GM12878 (cell line): ENCODE measurements around the gene MIR17HG. TPM values are rescaled to one million over a fixed set of nuclear protein-coding genes. Genes with fewer than 3 reads are reported as not detected.

Source experiments
- ATAC-seq: fragments of 200-7000 bp; cut with Tn5 transposase; 3 replicates; pipeline ENCODE4 v1.9.1; 2020; ENCODE audit warnings: mild to moderate bottlenecking, moderate library complexity
- BruUV-seq: library from RNA; stranded (reverse); fragments of 400-500 nt; replicated peaks from 2 replicates; lab custom pipeline; 2021; lab: Mats Ljungman, UMichigan
- CTCF ChIA-PET: fragments of 300-600 bp; sonication (Branson Sonifier 250); formaldehyde crosslinking; extraction: SDS; loops from one replicate; lab custom pipeline; 2021; ENCODE audit warnings: inconsistent platforms; lab: Yijun Ruan, JAX
- POLR2A ChIA-PET: fragments of 350-600 bp; formaldehyde crosslinking; extraction: SDS; loops from one replicate; lab custom pipeline; 2021; ENCODE audit warnings: inconsistent platforms; lab: Charles Lee
- RAD21 ChIA-PET: fragments of 300-600 bp; sonication (Branson Sonifier 250); formaldehyde crosslinking; loops from one replicate; lab custom pipeline; 2023; ENCODE audit warnings: antibody characterized with exemption; ENCODE audit not compliant: unreplicated experiment; lab: Charles Lee
- SMC1A ChIA-PET: fragments of 300-600 bp; sonication (Branson Sonifier 250); formaldehyde crosslinking; loops from one replicate; lab custom pipeline; 2023; ENCODE audit not compliant: unreplicated experiment, uncharacterized antibody; lab: Charles Lee
- DNase-seq: peaks from one replicate; pipeline ENCODE4 v3.0.0-alpha.2; 2011; ENCODE audit warnings: low read depth, low spot score
- FAIRE-seq: peaks from 3 replicates; lab custom pipeline; 2011; peaks lifted over from hg19 to GRCh38; lab: Jason Lieb, UNC
- H2AFZ ChIP-seq: 2 replicates; pipeline ENCODE4 v1.6.0; 2011; ENCODE audit warnings: low read depth, low read length, control low read depth; ENCODE audit not compliant: control insufficient read depth
- H3K27ac ChIP-seq: 2 replicates; pipeline ENCODE4 v1.5.1; 2011; ENCODE audit warnings: control low read depth; ENCODE audit not compliant: control insufficient read depth, insufficient read depth
- H3K27me3 ChIP-seq, 2 experiments: replicated peaks in 1 of 2; 2 replicates each; pipeline versions ENCODE4 v1.6.0 to v1.6.1; 2011; ENCODE audit warnings: low read length in 1 of 2; ENCODE audit not compliant: control insufficient read depth in 2 of 2, insufficient read depth in 2 of 2
- H3K36me3 ChIP-seq, 2 experiments: 2 replicates each; pipeline ENCODE4 v1.5.1; 2011; ENCODE audit warnings: low read length in 1 of 2; ENCODE audit not compliant: control insufficient read depth in 2 of 2, insufficient read depth in 2 of 2
- H3K4me1 ChIP-seq: 2 replicates; pipeline ENCODE4 v1.6.1; 2011; ENCODE audit warnings: mild to moderate bottlenecking, low read length, moderate library complexity, mixed read lengths; ENCODE audit not compliant: control insufficient read depth, insufficient read depth
- H3K4me2 ChIP-seq: 2 replicates; pipeline ENCODE4 v1.6.0; 2011; ENCODE audit warnings: control low read depth; ENCODE audit not compliant: control insufficient read depth, insufficient read depth
- H3K4me3 ChIP-seq: fragments of 200-600 bp; sonication (generic); 2 replicates; pipeline ENCODE4 v1.5.1; 2016
- H3K79me2 ChIP-seq: 2 replicates; pipeline ENCODE4 v1.6.0; 2011; ENCODE audit warnings: low read length; ENCODE audit not compliant: control insufficient read depth, insufficient read depth
- H3K9ac ChIP-seq: 2 replicates; pipeline ENCODE4 v1.8.0; 2011; ENCODE audit warnings: low read length, control low read depth, mixed read lengths; ENCODE audit not compliant: control insufficient read depth, insufficient read depth
- H3K9me3 ChIP-seq: replicated peaks from 3 replicates; pipeline ENCODE4 v1.5.1; 2011; ENCODE audit warnings: mild to moderate bottlenecking, low read length; ENCODE audit not compliant: control insufficient read depth, insufficient read depth
- H4K20me1 ChIP-seq: 2 replicates; pipeline ENCODE4 v1.6.0; 2011; ENCODE audit not compliant: control insufficient read depth, insufficient read depth
- JUNB ChIP-seq: IDR thresholded peaks from 2 replicates; pipeline ENCODE4 v1.6.1; 2016; ENCODE audit warnings: antibody characterized with exemption, mild to moderate bottlenecking
- WGBS: methylation state at CpG from one replicate; pipeline ENCODE4 v1.1.6; 2016; ENCODE audit warnings: low lambda C conversion rate; ENCODE audit not compliant: insufficient replicate concordance, insufficient coverage; ENCODE audit errors: missing lambda C conversion rate; 5-methylcytosine and 5-hydroxymethylcytosine counted together
- in situ Hi-C: fragments of 300-500 bp; cut with MboI; formaldehyde crosslinking; loops from 9 replicates; pipeline ENCODE4 v1.14.3; 2018; ENCODE audit warnings: mixed read lengths
- intact Hi-C: fragments of 100-400 bp; cut with micrococcal nuclease; formaldehyde crosslinking; loops from one replicate; pipeline ENCODE4 v1.14.2; 2022; ENCODE audit not compliant: unreplicated experiment
- polyA plus RNA-seq, 11 experiments: library from polyadenylated mRNA; depleted of rRNA in 4 of 11; unstranded in 6 of 11; stranded (reverse) in 5 of 11; fragments of >200 nt; fragmentation: Nextera tagmentation in 4 of 11; fragmentation: Illumina TruSeq in 1 of 11; extraction: Ambion mirVana in 4 of 11; extraction: Trizol in 1 of 11; gene quantifications; 1 replicate in 1 of 11; 2 replicates in 10 of 11; pipeline versions ENCODE4 v1.2.1 to v1.2.3, GENCODE V29; 2011 to 2016; ENCODE audit warnings: inconsistent platforms in 2 of 11, missing spikeins in 2 of 11, low read depth in 1 of 11
- total RNA-seq, 4 experiments: library from RNA; depleted of rRNA in 3 of 4; stranded (reverse); fragments of >200 nt in 3 of 4; fragmentation: Illumina TruSeq in 1 of 4; extraction: Trizol in 1 of 4; gene quantifications; 2 replicates each; pipeline versions ENCODE4 v1.2.1 to v1.2.3, GENCODE V29; 2013 to 2021
- TF ChIP-seq, protein P1 (sequence below): fragments of 450-650 bp; formaldehyde crosslinking; IDR thresholded peaks from 2 replicates; pipeline ENCODE4 v1.4.0; 2022; ENCODE audit warnings: mild to moderate bottlenecking, moderate library complexity

The MIR17HG gene
- total and polyA plus RNA-seq, 10 of the 15 experiments (the other 5 are each of a cell fraction or from before 2014, with no cell fraction given) = 4.4 to 37.7 (median 15.1) TPM

DNA sequence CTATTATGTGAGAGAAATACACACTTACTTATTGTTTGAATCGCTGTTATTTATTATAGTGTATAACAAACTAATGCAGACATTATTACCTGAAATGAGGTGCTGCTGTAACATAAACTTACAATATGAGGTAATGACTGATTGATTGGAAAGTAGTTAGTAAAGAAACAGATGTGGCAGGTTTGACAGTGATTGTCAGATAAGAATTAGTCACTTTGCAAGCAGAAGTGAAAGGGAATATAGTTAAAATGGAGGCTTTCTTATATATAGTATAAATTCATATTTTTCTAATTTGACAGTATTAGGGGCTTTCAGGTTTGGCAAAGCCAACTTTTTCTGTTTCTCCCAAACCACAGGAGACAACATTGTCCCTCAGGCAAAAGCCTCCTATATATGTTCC, 20.6 kb downstream of the MIR17HG start:
- ChIA-PET RAD21 (interaction anchor here (1.0 kb wide), 1 partner anchor 38 kb away, joined by 3 read pairs; no protein-coding TSS in a partner anchor), POLR2A (no interaction called here), CTCF (interaction anchor here (1.5 to 1.6 kb wide), 2 partner anchors 8 to 39 kb away, joined by 3 to 4 read pairs; no protein-coding TSS in a partner anchor), SMC1A (interaction anchor here (0.5 to 1.6 kb wide), 2 partner anchors 9 to 304 kb away, joined by 4 to 5 read pairs; no protein-coding TSS in a partner anchor)
- Histone ChIP-seq H4K20me1 (no peaks in the 10 kb centered on the region), H2AFZ (no peak overlapping the region), H3K4me2 (no peak overlapping the region), H3K79me2 (no peaks in the 10 kb centered on the region), H3K27ac (no peak overlapping the region), H3K36me3 (no peaks in the 10 kb centered on the region), H3K4me3 (no peak overlapping the region), H3K9me3 (no peaks in the 10 kb centered on the region), H3K4me1 (no peaks in the 10 kb centered on the region), H3K27me3 (no peaks in the 10 kb centered on the region), H3K9ac (no peak overlapping the region)
- DNase-seq (no peak), FAIRE-seq (no peak), ATAC-seq (no peak; the same call in 2 of the 3 replicates)
- intact Hi-C loops (no loop called here), in situ Hi-C loops (no loop called here)
- BruUV-seq = no TSS peak
- 50% methylated on average over 1 of the region's 1 CpG for WGBS
- TF ChIP-seq JUNB = peak; percentile 29; the same call in 1 of the 2 replicates
- TF ChIP-seq, protein P1, sequence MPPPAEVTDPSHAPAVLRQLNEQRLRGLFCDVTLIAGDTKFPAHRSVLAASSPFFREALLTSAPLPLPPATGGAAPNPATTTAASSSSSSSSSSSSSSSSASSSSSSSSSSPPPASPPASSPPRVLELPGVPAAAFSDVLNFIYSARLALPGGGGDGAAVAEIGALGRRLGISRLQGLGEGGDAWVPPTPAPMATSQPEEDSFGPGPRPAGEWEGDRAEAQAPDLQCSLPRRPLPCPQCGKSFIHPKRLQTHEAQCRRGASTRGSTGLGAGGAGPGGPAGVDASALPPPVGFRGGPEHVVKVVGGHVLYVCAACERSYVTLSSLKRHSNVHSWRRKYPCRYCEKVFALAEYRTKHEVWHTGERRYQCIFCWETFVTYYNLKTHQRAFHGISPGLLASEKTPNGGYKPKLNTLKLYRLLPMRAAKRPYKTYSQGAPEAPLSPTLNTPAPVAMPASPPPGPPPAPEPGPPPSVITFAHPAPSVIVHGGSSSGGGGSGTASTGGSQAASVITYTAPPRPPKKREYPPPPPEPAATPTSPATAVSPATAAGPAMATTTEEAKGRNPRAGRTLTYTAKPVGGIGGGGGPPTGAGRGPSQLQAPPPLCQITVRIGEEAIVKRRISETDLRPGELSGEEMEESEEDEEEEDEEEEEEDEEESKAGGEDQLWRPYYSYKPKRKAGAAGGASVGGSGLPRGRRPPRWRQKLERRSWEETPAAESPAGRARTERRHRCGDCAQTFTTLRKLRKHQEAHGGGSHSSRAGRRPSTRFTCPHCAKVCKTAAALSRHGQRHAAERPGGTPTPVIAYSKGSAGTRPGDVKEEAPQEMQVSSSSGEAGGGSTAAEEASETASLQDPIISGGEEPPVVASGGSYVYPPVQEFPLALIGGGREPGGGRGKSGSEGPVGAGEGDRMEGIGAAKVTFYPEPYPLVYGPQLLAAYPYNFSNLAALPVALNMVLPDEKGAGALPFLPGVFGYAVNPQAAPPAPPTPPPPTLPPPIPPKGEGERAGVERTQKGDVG (CRISPR knock-in tag) = no peak
